HG02571 (cell line): Measurements from ENCODE around the gene NDOR1.

Source experiments
- ATAC-seq: cut with Tn5 transposase; IDR thresholded peaks from one replicate; pipeline ENCODE4 v1.9.1; 2021; ENCODE audit warnings: mild to moderate bottlenecking, moderate library complexity; ENCODE audit not compliant: unreplicated experiment

Gene NDOR1

DNA sequence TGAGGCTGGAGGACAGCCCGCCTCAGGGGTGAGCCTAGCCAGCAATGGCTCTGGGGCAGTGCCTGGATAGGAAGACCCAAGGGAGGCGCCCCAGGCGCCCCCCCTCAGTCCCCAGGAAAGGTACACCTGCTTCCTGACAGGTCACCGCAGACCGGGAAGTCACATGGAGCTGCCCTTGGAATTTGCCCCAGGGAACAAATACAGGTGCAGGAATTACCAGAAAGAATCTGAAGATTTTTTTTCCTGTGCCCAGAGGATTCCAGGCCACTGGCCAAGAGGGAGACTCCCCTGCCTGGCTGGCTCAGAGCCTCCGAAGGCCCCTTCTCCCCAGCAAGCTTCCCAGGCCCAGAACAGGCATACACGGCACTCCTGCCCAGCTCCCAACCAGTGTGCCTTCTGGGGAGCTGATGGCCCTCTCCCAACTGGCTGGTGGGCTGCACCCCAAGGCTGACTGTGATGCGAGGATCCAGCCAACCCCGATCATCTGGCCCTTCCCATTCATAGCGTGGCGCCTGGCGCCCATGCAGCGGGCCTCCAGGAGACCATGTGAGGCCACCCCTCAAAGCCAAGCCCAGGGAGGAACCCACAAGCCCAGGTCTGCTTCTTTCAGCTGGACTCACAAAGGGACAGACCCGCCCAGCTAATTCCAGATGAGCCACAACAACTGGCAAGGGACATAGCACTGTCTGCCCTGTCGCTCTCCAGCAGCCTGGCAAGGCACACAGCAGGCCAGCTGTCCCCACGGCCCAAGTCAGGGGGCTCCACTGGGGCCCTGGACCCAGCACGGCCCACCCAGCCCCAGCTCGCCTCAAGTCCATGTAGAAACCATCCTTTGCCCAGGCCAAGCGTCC, 7.2 kb upstream of the NDOR1 start:
- ATAC-seq, result no peak

DNA sequence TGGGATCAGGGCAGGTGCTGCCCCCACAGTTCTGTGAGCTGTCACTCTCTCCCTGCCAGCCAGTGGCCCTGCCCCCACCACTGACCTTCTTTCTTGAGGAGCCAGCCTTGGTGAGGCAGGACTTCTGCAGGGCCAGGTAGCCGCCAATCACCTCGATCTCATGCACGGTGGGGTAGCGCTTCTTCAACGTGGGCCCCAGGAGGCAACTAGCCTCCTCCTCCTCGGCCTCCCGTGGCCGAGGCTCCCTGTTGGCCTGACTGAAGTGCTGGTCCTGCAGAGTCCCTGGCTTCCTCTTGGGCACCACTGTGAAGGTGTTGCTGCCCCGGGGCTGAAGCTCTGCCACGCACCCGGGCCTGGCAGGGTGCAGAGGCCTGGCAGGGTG, 6.6 kb upstream of the NDOR1 start:
- no peak for ATAC-seq

DNA sequence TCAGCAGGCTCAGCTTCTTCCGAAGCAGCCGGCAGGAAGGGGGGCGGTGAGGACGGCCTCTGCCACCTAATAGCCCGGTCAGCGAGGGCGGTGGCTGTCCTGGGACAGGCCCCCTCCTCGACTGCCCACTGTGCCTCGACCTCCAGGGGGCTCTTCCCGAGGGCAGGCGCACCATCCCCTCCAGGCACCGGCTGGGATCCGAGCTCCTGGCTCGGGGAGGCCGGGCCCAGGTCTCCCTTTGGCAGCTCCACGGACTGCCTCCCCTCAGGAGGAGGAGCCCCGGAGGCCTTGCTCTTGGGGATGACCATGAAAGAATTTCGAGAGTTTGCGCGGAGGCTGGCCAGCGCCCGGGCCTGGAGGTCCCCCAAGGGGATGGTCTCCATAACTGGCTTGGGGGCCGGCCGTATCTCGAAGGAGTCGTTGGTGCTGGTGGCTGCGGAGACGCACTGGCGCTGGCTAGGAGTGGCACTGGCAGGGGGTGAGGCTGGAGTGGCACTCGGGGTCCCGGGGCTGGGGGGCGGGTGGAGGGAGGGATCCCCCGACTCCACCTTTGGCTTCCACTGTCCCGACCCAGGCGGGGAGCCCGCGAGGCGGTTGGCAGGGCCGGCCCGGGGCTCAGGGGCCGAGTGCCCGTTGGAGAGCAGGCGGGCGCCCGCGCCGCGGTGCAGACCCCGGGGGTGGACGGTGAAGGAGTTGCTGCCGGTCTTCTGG, 5.9 kb upstream of the NDOR1 start:
- ATAC-seq, result no peak

DNA sequence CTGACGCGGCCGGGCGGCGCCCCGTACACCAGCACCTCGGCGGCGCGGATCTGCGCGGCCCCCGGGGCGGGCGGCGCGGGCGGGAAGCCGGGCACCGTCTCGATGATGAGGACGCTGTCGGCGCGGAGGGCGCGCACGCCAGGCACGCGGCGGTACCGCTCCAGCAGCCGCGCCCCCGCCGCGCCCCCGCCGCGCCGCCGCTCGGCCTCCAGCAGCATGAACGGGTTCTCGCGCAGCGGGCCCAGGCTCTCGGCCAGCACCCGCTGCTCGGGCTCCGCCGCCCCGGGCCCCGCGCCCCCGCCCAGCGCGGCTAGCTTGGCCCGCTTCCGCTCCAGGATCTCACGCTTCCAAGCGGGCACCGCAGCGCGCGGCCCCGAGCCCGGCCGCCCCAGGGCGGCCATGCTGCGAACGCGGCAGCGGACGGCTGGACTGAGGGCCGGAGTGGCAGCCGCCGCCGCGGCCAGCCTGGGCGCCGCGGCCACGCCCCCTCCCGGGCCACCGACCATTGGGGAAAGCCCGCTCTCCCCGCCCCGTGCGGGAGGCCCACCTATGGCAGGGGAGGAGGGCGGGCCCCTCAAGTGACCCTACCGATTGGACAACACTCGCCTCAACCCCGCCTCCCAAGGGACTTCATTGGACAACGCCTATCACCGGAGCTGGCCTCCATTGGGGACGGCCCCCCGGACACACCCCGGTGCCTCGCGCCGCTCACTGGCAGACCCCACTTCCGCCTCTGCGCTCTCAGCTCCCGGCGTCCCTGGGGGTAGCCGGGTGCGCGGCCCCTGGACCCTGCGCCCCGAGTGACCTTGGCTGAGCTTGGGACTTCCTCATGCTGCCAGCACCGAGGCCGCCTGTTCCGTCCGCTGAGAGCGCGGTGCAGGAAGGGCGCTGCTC, 4.9 kb upstream of the NDOR1 start, which contains the start of gene TPRN:
Gene TPRN (minus strand): TSS at position 431 of the 894 bp plus-strand sequence. CDS start 30 bp downstream, at position 401.
- peak; percentile 83 for ATAC-seq

GRCh38 chr9:137201205-137201868, 4.2 kb upstream of the NDOR1 start:
- ATAC-seq, result no peak

DNA sequence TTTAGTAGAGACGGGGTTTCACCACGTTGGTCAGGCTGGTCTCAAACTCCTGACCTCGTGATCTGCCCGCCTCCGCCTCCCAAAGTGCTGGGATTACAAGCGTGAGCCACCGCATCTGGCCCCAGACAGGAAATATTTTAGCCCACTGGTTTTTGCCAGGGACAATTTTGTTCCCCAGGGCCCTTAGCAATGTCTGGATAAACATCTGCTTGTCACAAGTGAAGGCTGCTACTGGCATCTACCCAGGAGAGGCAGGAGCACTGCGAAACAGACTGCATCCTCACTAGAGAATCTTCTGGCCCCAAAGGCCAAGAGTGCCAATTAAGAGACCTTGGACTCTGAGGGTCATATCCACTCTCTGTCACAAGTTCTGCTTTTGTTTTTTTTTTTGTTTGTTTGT, 2.5 kb upstream of the NDOR1 start:
- no peak for ATAC-seq

GRCh38 chr9:137204731-137205125, 772 bp upstream of the NDOR1 start:
- ATAC-seq, result no peak

GRCh38 chr9:137206602-137207001, 1.1 kb downstream of the NDOR1 start:
- no peak for ATAC-seq

GRCh38 chr9:137211532-137211931, 6.0 kb downstream of the NDOR1 start:
- ATAC-seq, result no peak

DNA sequence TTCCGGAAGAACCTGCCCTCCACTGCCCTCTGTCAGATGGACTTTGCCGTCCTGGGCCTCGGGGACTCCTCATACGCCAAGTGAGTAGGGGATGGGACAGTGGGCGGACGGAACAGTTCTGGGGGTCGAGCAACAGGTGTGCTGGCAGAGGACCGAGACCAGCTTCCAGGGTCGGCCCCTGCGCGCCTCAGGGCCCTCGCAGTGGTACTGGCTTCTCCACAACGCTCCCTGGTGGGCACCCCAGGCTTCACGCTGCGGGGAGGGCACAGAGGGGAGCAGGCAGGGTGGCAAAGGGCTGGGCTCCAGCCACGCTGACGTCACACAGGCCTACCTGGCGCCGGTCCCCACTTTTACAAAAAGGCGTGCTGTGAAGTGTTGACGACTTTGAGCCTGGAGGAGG, 7.0 kb downstream of the NDOR1 start:
- ATAC-seq, result no peak

- ATAC-seq, result no peak
These were observed 7.9 kb downstream of the NDOR1 start for GRCh38 chr9:137213160-137214060.

DNA sequence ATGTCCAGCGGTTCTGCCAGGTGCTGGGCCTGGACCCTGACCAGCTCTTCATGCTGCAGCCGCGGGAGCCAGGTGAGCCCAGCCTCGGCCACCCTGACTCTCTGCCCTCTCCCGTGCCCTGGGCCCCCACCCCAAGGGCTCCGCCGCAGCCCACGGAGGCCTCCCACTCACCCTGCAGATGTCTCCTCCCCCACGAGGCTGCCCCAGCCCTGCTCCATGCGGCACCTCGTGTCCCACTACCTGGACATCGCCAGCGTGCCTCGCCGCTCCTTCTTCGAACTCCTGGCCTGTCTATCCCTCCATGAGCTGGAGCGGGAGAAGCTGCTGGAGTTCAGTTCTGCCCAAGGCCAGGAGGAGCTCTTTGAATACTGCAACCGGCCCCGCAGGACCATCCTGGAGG, 9.1 kb downstream of the NDOR1 start:
- ATAC-seq, result no peak

GRCh38 chr9:137215196-137215986, 9.9 kb downstream of the NDOR1 start:
- ATAC-seq, result no peak

DNA sequence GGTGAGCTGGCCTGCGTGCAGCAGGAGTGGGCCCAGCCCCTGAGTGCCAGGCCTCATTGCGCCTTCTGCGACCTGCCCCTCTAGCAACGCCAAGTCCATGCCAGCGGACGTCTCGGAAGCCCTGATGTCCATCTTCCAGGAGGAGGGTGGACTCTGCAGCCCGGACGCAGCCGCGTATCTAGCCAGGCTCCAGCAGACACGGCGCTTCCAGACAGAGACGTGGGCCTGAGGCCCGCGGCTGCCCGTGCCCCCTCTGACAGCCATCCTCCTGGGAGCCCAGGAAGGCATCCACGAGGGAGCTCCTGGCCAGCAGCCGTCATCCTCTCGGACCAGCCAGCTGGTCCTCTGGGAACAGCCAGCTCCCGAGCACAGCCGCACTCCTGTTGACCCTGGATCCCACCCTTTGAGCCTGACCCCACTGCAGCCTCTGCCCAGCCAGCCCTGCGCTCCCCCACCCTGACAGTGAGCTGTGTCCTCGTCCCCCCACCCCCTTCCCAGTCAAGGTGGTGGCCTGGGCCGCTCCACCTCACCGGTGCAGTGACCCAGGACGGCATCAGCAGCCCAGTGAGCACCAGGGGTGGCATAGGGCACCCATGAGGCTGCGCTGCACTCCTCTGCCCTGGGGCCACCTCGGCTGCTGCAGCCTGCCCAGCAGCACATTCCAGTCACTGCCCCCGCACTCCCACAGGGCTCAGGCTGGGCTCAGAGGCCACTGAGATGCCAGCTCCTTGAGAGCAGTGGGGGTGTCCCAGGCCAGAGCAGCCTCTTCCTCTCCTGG, 10.9 kb downstream of the NDOR1 start:
- ATAC-seq, result no peak

DNA sequence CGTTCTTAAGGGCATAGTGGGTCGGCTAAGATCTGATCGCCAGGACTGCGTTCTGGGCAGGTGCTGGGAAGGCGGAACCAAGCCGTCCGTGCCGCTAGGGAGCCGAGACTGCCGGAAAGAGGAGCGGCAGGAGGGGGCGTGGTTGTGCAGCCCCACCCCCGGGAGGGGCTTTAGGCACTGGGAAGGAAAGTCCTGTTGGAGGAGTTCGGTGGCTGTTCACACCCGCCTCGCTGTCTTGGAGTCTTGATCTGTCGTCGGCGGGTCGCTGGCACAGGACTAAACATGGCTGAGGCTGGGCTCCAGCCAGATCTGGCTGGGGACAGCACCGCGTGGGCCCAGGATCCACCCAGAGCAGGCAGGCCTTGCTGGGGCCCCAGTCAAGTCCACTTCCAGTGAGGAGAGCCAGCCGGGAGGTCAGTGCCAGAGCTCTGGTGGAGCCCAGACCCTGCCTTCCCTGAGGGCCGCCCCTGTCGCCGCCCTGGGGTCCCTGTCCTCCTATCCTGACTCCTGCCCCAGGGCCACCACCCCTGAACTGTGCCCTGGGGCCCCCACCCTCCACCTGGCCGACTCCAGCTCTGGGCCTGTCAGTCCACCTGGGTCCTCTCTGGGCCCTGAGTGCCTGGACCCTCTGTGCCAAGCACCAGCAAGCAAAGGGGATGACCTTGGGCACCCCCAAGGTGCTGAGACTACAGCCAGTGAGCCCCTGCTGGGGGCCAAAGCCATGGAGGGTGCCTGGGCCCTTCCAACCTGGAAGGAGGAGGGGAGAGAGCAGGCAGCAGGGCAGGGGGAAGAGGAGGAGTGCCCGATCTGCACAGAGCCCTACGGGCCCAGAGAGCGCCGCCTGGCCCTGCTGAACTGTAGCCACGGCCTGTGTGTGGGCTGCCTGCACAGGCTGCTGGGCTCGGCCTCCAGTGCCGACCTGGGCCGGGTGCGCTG, 12.0 kb downstream of the NDOR1 start:
- ATAC-seq, result no peak

DNA sequence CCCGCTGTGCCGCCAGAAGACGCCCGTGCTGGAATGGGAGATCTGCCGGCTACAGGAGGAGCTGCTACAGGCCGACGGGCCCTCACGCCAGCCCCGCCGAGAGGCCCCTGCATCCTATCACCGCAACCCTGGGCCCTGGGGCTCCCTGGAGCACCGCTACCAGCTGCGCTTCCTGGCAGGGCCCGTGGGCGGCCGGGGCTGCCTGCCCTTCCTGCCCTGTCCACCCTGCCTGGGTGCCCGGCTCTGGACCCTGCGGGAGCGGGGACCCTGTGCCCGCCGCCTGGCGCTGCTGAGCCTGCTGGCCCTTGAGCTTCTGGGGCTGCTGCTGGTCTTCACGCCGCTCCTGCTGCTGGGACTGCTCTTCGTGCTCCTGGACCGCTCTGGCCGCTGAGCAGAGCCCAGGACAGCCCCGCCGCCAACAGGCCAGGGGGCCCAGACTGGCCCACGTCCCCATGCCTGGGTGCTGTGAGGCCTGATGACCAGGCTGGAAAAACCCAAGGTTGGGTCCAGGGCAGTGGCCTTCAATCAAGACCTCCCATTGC, 12.8 kb downstream of the NDOR1 start:
- no peak for ATAC-seq

DNA sequence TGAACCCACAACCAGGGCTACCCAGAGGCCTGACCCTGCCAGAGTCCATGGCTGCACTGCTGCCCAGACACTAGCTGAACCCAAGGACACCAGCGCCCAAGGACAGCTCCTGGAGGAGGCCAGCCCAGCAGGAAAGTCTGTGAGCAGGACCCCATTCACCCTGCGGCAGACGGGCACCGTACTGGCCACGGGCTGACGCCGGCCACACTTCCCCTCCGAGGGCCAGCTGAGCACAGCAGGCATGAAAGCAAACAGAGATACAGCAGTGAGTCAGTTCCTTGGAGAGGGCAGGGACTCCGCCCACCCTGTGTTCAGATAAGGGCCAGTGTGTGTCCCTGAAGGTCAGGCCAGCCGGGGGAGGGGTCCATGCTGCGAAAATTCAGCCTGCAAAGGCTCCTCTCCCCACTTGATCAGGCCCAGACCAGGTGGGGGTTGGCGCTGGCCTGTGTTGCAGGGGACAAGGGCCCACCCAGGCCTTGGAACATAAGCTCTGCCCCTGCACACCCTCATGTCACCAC, 13.3 kb downstream of the NDOR1 start:
- no peak for ATAC-seq
